Measurements from ENCODE around the gene SLC5A5. TPM values are rescaled to one million over a fixed set of nuclear protein-coding genes. Genes with fewer than 3 reads are reported as not detected.
"Not testable (repeated sequence)": the region's sequence is repeated elsewhere in the genome, so short reads cannot be mapped to it uniquely, and the experiment has no call there.

The SLC5A5 gene
- total RNA-seq, 4 donors from 2014 or later: 0.18 to 0.19 TPM; not detected in 2

DNA sequence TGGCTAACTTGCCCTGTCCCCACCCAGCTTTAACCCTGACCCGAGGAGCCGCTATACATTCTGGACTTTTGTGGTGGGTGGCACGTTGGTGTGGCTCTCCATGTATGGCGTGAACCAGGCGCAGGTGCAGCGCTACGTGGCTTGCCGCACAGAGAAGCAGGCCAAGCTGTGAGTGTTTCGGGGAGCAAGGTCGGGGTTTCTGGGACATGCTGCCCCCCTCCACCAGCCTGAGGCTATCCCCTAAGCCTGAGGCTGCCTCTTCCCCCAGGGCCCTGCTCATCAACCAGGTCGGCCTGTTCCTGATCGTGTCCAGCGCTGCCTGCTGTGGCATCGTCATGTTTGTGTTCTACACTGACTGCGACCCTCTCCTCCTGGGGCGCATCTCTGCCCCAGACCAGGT, 6.0 kb downstream of the SLC5A5 start:
- H3K27me3 ChIP-seq: peaks cover 7 to 49% (median 11%) of the 10 kb centered on the region in 4 donors
- H3K27ac ChIP-seq: no peak overlapping the region
- intact Hi-C loops (cut with DNase I): no loop called here
- 90 to 92% methylated on average over 4 to 12 of the region's 16 CpGs for WGBS, 2 donors
- H3K4me1 ChIP-seq: peaks cover 10 to 17% (median 11%) of the 10 kb centered on the region in 3 donors
- no peak for TF ChIP-seq POLR2A (IDR thresholded peaks at IDR 0.05)
- TF ChIP-seq, protein P1, sequence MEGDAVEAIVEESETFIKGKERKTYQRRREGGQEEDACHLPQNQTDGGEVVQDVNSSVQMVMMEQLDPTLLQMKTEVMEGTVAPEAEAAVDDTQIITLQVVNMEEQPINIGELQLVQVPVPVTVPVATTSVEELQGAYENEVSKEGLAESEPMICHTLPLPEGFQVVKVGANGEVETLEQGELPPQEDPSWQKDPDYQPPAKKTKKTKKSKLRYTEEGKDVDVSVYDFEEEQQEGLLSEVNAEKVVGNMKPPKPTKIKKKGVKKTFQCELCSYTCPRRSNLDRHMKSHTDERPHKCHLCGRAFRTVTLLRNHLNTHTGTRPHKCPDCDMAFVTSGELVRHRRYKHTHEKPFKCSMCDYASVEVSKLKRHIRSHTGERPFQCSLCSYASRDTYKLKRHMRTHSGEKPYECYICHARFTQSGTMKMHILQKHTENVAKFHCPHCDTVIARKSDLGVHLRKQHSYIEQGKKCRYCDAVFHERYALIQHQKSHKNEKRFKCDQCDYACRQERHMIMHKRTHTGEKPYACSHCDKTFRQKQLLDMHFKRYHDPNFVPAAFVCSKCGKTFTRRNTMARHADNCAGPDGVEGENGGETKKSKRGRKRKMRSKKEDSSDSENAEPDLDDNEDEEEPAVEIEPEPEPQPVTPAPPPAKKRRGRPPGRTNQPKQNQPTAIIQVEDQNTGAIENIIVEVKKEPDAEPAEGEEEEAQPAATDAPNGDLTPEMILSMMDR (IDR thresholded peaks at IDR 0.05): no peak
- H3K4me3 ChIP-seq: no peak overlapping the region
- no peak for DNase-seq
- H3K9me3 ChIP-seq: no peaks in the 10 kb centered on the region
- no peaks in the 10 kb centered on the region for H3K36me3 ChIP-seq

DNA sequence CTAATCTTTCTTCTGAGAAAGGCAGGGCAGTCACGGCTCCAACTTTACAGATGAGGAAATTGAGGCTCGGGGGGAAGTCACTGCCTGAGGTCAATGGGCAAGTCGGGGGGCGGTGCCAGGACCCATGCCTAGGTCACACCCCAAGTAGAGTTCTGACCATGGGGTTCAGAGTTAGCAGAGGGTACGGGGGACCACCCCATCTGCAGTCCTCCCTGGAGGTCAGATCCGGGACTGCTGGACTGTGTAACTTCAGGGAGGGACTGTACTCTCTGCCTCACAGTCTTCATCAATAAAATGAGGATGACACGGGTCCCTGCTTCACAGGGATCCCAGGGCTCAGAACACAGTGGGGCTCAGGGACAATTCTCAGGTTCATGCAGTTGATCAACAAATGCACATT, 7.7 kb downstream of the SLC5A5 start:
- Histone ChIP-seq H3K27ac (no peak overlapping the region), H3K4me3 (no peak overlapping the region), H3K9me3 (no peaks in the 10 kb centered on the region), H3K36me3 (no peaks in the 10 kb centered on the region), H3K27me3 (peaks cover 0 to 45% (median 0%) of the 10 kb centered on the region in 4 donors), H3K4me1 (no peaks in the 10 kb centered on the region)
- 47% methylated on average over 2 of the region's 7 CpGs; no CpG with 5 or more reads in 1 of the 2 donors for WGBS, 2 donors
- no peak for DNase-seq
- intact Hi-C loops (cut with DNase I): no loop called here
- TF ChIP-seq, protein P1 (IDR thresholded peaks at IDR 0.05): no peak
- no peak for TF ChIP-seq POLR2A (IDR thresholded peaks at IDR 0.05)

DNA sequence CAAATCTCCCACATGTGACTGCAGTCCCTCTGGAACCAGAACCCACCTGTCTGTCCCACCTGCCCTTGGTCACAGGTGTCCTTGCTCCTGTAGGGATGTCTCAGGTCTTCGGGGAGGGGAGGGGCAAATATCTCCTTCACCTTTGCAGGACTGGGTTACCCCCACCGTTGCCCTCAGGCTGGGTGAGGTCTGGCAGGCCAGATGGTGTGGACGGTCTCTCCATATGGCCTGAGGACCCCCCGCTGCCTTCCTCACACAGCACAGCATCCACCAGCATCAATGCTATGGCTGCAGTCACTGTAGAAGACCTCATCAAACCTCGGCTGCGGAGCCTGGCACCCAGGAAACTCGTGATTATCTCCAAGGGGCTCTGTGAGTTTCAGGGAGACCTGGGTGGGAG, 10.0 kb downstream of the SLC5A5 start:
- Histone ChIP-seq H3K36me3 (no peaks in the 10 kb centered on the region), H3K4me1 (no peaks in the 10 kb centered on the region), H3K4me3 (no peak overlapping the region), H3K9me3 (no peaks in the 10 kb centered on the region), H3K27me3 (peaks cover 0 to 27% (median 0%) of the 10 kb centered on the region in 4 donors), H3K27ac (no peak overlapping the region)
- DNase-seq: no peak
- TF ChIP-seq, protein P1 (IDR thresholded peaks at IDR 0.05): no peak
- no peak for TF ChIP-seq POLR2A (IDR thresholded peaks at IDR 0.05)
- intact Hi-C loops (cut with DNase I): no loop called here
- 30 to 53% methylated on average over 2 to 3 of the region's 7 CpGs for WGBS, 2 donors

DNA sequence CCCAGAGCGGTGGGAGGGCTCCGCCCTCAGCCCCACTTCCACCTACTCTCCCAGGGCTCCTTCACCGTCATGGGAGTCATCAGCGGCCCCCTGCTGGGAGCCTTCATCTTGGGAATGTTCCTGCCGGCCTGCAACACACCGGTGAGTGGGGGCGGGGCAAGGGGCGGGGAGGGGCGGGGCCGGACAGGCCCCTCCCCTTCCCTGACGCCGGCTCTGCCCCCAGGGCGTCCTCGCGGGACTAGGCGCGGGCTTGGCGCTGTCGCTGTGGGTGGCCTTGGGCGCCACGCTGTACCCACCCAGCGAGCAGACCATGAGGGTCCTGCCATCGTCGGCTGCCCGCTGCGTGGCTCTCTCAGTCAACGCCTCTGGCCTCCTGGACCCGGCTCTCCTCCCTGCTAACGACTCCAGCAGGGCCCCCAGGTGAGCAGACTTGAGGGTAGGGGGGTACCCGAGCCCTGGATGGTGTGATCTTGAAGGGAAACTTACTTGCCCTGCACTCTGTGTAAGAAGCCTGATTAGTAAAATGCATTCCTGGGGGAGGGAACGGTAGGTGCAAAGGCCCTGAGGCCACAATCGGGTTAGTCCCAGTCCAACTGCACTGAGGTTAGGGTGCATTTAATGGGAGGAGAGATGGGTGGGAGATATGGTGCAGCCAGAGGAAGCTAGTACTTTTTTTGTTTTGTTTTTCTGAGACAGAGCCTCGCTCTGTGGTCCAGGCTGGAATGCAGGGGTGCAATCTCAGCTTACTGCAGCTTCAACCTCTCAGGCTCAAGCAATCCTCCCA, 12.1 kb downstream of the SLC5A5 start:
- Histone ChIP-seq H3K27me3 (peaks cover 0 to 37% (median 0%) of the 10 kb centered on the region in 4 donors), H3K4me1 (no peaks in the 10 kb centered on the region), H3K27ac (no peak overlapping the region), H3K4me3 (no peak overlapping the region), H3K9me3 (no peaks in the 10 kb centered on the region), H3K36me3 (no peaks in the 10 kb centered on the region)
- intact Hi-C loops (cut with DNase I): no loop called here
- DNase-seq: no peak
- 45 to 72% methylated on average over 1 to 6 of the region's 33 CpGs for WGBS, 2 donors
- no peak for TF ChIP-seq POLR2A (IDR thresholded peaks at IDR 0.05)
- TF ChIP-seq, protein P1 (IDR thresholded peaks at IDR 0.05): no peak

DNA sequence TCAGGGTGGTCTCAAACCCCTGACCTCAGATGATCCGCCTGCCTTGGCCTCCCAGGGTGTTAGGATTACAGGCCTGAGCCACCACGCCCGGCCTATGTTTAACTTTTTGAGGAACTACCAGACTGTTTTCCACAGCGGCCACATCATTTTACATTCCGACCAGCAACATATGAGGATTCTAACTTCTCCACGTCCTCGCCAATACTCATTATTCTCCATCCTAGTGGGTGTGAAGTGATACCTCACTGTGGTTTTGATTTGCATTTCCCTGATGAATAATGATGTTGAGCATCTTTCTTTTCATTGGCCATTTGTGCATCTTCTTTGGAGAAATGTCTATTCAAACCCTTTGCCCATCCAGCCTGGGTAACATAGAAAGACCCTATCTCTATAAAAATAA, 14.8 kb downstream of the SLC5A5 start:
- no peak overlapping the region for H3K27ac ChIP-seq
- TF ChIP-seq, protein P1 (IDR thresholded peaks at IDR 0.05): no peak
- no peak for TF ChIP-seq POLR2A (IDR thresholded peaks at IDR 0.05)
- DNase-seq: no peak
- no peak overlapping the region for H3K4me3 ChIP-seq
- no peaks in the 10 kb centered on the region for H3K9me3 ChIP-seq
- no peaks in the 10 kb centered on the region for H3K4me1 ChIP-seq
- H3K36me3 ChIP-seq: no peaks in the 10 kb centered on the region
- peaks cover 0 to 59% (median 0%) of the 10 kb centered on the region in 4 donors for H3K27me3 ChIP-seq
- intact Hi-C loops (cut with DNase I): no loop called here
- WGBS, 2 donors: 66 to 73% methylated on average over 7 of the region's 7 CpGs

DNA sequence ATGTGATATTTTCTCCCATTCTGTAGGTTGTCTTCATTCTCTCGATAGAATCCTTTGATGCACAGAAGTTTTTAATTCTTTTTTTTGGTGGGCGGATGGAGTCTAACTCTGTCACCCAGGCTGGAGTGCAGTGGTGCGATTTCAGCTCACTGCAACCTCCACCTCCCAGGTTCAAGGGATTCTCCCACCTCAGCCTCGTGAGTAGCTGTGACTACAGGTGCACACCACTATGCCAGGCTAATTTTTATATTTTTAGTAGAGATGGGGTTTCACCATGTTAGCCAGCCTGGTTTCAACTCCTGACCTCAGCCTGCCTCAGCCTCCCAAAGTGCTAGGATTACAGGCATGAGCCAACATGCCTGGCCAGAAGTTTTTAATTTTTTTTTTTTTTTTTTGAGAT, 15.5 kb downstream of the SLC5A5 start:
- H3K9me3 ChIP-seq; H3K36me3 ChIP-seq; DNase-seq; intact Hi-C loops (cut with DNase I); H3K4me3 ChIP-seq; H3K27ac ChIP-seq; H3K4me1 ChIP-seq: not testable (repeated sequence)
- H3K27me3 ChIP-seq: peaks cover 0 to 59% (median 0%) of the 10 kb centered on the region in 4 donors
- WGBS, 2 donors: 61 to 67% methylated on average over 4 of the region's 4 CpGs
